BLaER1 treated with 17β-estradiol and CSF1 and Interleukin-3, amounts not matched to agents 10 nM and 100 nM (cell line): ENCODE results near the gene NRIP2.

Source experiments
- H3K27ac ChIP-seq, 11 experiments: shearing (Covaris generic); formaldehyde crosslinking; 2 replicates each; pipeline ENCODE4 v1.8.1; 2022
- H3K27me3 ChIP-seq, 11 experiments: shearing (Covaris generic); formaldehyde crosslinking; 2 replicates each; pipeline ENCODE4 v1.8.1; 2022
- H3K36me3 ChIP-seq, 11 experiments: shearing (Covaris generic); formaldehyde crosslinking; 2 replicates each; pipeline ENCODE4 v1.8.1; 2022
- H3K4me1 ChIP-seq, 10 experiments: shearing (Covaris generic); formaldehyde crosslinking; 2 replicates each; pipeline ENCODE4 v1.8.1; 2022
- H3K4me2 ChIP-seq, 11 experiments: shearing (Covaris generic); formaldehyde crosslinking; 2 replicates each; pipeline ENCODE4 v1.8.1; 2022
- H3K4me3 ChIP-seq, 10 experiments: shearing (Covaris generic); formaldehyde crosslinking; 2 replicates each; pipeline ENCODE4 v1.8.1; 2022
- H3K9ac ChIP-seq, 11 experiments: shearing (Covaris generic); formaldehyde crosslinking; 2 replicates each; pipeline ENCODE4 v1.8.1; 2022
- H3K9me3 ChIP-seq, 11 experiments: shearing (Covaris generic); formaldehyde crosslinking; replicated peaks in 1 of 11; 2 replicates each; pipeline ENCODE4 v1.8.1; 2022
- H4K20me1 ChIP-seq, 11 experiments: shearing (Covaris generic); formaldehyde crosslinking; 2 replicates each; pipeline ENCODE4 v1.8.1; 2022
- Cebpa-rat ChIP-seq, 11 experiments: shearing (Covaris generic); IDR thresholded peaks; 2 replicates each; pipeline ENCODE4 v1.8.1; 2022

NRIP2 gene

GRCh38 chr12:2855546-2855945 lies 20.7 kb upstream of the NRIP2 start:
- no peak overlapping the region for H3K4me3 ChIP-seq
- peaks cover 0 to 40% (median 24%) of the 10 kb centered on the region in 11 experiments; a peak in 14 of 22 replicates for H4K20me1 ChIP-seq
- no peaks in the 10 kb centered on the region for H3K9me3 ChIP-seq
- no peak for TF ChIP-seq Cebpa-rat (IDR thresholded peaks at IDR 0.05)
- H3K4me1 ChIP-seq = peaks cover 5 to 37% (median 28%) of the 10 kb centered on the region in 10 experiments; a peak in 17 of 20 replicates
- H3K27ac ChIP-seq = no peak overlapping the region
- H3K4me2 ChIP-seq = peak overlapping the region in 5 of 11 experiments; percentile 14 to 39 (median 18); a peak in 5 of 22 replicates
- 0 out of 22 replicates have a peak overlapping the region, but pooled peaks of 1 of the 11 experiments have one; percentile 24 for H3K9ac ChIP-seq
- no peaks in the 10 kb centered on the region for H3K27me3 ChIP-seq
- peaks cover 29 to 45% (median 39%) of the 10 kb centered on the region in 11 experiments for H3K36me3 ChIP-seq

DNA sequence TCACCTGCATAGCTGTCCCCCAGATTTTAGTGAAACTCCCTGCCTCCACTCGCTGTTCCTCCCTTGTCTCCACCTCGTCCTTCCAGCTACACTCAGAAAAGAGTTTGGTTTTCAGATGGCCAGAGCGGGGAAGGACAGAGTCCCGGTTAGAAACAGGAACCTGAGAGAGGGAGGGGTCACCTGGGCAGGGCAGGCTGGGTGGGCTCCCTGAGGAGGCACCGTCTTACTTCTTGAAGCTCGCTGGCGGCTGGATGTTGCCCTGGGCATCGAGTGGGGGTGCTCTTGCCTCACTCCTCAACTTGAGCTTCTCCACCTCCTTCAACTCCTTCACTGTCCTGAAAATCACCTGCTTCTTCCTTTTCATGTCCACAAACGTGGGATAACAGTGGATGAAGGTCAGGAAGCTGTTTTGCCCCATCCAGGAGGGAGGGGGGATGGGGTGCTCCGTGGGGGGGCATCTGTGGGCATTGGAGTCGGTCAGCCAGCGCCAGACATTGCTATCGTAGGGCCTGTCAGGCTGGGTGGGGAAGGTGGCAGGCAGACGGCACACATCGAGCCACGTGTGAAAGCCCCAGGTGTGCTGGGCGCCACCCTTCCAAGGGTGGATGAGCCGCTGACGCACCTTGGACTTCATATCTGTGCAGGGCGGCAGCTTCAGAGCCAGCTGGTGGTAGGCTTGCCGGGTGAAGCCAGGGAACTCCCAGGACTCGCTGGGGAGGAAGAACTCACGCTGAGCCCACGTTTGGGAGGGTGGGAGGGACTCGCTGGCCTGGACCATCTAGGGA lies 20.0 kb upstream of the NRIP2 start:
- no peak for TF ChIP-seq Cebpa-rat (IDR thresholded peaks at IDR 0.05)
- Histone ChIP-seq H4K20me1 (peaks cover 0 to 40% (median 24%) of the 10 kb centered on the region in 11 experiments; a peak in 14 of 22 replicates), H3K9me3 (no peaks in the 10 kb centered on the region), H3K4me2 (no peak overlapping the region), H3K27ac (no peak overlapping the region), H3K9ac (no peak overlapping the region), H3K4me1 (peaks cover 5 to 37% (median 28%) of the 10 kb centered on the region in 10 experiments; a peak in 17 of 20 replicates), H3K27me3 (no peaks in the 10 kb centered on the region), H3K36me3 (peaks cover 26 to 38% (median 33%) of the 10 kb centered on the region in 11 experiments), H3K4me3 (no peak overlapping the region)

DNA sequence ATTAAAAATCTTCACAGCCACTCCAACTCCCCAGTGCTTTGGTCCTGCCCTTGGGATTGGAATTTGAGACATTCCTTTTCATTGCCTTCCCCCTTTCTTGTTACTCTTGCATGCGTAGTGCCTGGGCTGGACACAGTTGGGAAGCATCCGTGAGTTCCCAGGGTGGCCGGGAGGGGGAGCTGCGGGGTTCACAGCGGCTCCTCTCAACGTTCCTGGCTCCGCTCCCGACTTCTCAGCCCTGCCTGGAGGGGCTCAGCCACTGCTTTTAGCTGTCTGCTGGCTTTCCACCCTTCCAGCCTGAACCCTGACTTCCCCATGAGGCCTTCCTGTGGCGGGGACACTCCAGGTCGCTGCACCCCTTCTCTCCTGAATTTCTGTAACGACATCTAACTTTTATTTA lies 18.8 kb upstream of the NRIP2 start:
- H3K27ac ChIP-seq = no peak overlapping the region
- no peak overlapping the region for H3K4me2 ChIP-seq
- H4K20me1 ChIP-seq = peaks cover 0 to 33% (median 17%) of the 10 kb centered on the region in 11 experiments; a peak in 14 of 22 replicates
- no peak for TF ChIP-seq Cebpa-rat (IDR thresholded peaks at IDR 0.05)
- no peaks in the 10 kb centered on the region for H3K9me3 ChIP-seq
- no peaks in the 10 kb centered on the region for H3K27me3 ChIP-seq
- no peak overlapping the region for H3K9ac ChIP-seq
- H3K36me3 ChIP-seq = peaks cover 14 to 31% (median 20%) of the 10 kb centered on the region in 11 experiments
- H3K4me3 ChIP-seq = no peak overlapping the region
- H3K4me1 ChIP-seq = peaks cover 5 to 37% (median 28%) of the 10 kb centered on the region in 10 experiments; a peak in 17 of 20 replicates

DNA sequence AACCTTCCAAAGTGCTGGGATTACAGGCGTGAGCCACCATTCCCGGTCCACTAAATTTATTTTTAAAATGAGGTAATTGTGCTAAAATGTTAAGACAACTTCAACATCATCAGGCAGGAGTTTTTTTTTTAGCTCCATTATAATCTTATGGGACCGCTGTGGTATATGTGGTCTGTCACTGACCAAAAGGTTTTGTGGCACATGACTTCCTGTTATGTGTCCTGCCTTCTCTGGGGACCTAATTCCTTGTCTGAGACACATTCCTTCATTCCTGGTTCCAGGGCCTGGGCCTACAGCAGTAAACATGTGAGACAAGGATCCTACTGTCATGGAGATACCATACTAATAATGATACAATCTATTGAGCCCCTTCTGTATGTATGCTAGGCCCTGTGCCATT lies 17.1 kb upstream of the NRIP2 start:
- Histone ChIP-seq H3K9ac (no peak overlapping the region), H4K20me1 (peaks cover 0 to 16% (median 4%) of the 10 kb centered on the region in 11 experiments; a peak in 12 of 22 replicates), H3K27ac (no peak overlapping the region), H3K27me3 (no peaks in the 10 kb centered on the region), H3K9me3 (no peaks in the 10 kb centered on the region), H3K4me1 (peaks cover 5 to 37% (median 28%) of the 10 kb centered on the region in 10 experiments; a peak in 17 of 20 replicates), H3K36me3 (peaks cover 0 to 14% (median 5%) of the 10 kb centered on the region in 11 experiments; a peak in 13 of 22 replicates), H3K4me3 (no peak overlapping the region), H3K4me2 (peak overlapping the region in 10 of 11 experiments; percentile 26 to 56 (median 40); a peak in 15 of 22 replicates)
- TF ChIP-seq Cebpa-rat (IDR thresholded peaks at IDR 0.05) = no peak

DNA sequence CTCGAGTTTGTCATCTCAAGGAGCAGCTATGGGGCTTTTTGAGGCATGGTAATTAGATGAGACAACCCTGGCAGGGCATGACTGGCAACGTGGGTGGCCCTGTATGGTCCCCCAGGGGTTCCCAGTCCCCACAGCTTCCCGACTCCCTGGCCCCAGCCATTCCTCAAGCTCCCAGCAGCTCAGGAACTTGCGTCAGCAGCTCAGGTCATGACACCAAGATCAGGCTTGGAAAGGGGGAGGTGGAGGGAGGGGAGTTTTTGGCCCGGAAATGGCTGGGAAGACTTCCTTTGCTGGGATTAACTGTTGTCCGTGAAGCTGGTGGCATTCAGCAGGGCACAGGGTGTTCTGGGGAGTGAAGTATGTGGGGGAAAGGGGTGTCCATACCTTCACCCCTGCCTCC lies 10.4 kb upstream of the NRIP2 start:
- Histone ChIP-seq H3K4me1 (no peaks in the 10 kb centered on the region), H3K27me3 (no peaks in the 10 kb centered on the region), H4K20me1 (peaks cover 0 to 9% (median 0%) of the 10 kb centered on the region in 11 experiments; a peak in 2 of 22 replicates), H3K36me3 (peaks cover 0 to 29% (median 15%) of the 10 kb centered on the region in 11 experiments; a peak in 11 of 22 replicates), H3K9ac (no peak overlapping the region), H3K27ac (no peak overlapping the region), H3K4me3 (no peak overlapping the region), H3K4me2 (no peak overlapping the region), H3K9me3 (no peaks in the 10 kb centered on the region)
- no peak for TF ChIP-seq Cebpa-rat (IDR thresholded peaks at IDR 0.05)

DNA sequence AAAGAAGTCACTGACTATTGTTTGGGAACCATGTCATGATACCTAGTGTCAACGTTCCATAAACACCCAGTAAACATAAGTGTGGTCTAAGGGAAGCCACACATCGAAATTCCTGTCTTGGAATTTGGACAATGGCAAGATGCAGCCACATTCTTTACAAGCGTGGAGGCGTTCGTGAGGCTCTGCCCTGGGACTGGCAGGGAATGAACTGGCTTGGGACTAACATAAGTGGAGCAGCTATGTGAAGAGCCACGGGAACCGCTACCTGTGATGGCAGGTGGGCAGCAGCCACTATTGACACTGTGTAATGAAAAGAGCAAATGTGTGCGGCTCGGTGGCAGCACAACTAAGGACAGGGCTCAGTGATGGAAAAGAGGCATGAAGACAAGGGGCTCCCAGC lies 10.0 kb upstream of the NRIP2 start:
- Histone ChIP-seq H3K27ac (no peak overlapping the region), H3K36me3 (peaks cover 0 to 33% (median 18%) of the 10 kb centered on the region in 11 experiments; a peak in 14 of 22 replicates), H3K9ac (no peak overlapping the region), H3K4me2 (no peak overlapping the region), H3K9me3 (no peaks in the 10 kb centered on the region), H4K20me1 (peaks cover 0 to 9% (median 0%) of the 10 kb centered on the region in 11 experiments; a peak in 2 of 22 replicates), H3K4me3 (no peak overlapping the region), H3K27me3 (no peaks in the 10 kb centered on the region), H3K4me1 (no peaks in the 10 kb centered on the region)
- TF ChIP-seq Cebpa-rat (IDR thresholded peaks at IDR 0.05) = no peak

DNA sequence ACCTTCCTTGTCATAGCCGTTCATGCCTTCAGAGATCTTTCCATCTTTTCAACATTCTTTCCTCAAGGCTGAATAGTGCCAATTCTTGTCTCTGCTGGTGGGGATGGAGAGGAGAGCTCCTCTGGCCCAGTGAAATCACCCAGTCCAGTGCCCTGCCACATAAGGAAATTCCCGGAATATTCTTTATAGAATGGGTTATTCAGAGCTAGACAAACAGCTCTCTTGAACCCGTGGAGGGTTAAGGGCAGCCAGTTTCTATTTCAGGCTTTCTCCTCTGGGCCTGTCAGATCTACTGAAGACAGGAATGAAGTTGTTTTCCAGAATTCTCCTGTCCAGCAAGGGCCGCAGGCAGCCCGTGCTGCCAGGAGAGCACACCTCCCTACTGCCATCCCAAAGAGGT lies 8.1 kb upstream of the NRIP2 start:
- Histone ChIP-seq H3K27me3 (no peaks in the 10 kb centered on the region), H3K4me1 (no peaks in the 10 kb centered on the region), H3K4me2 (no peak overlapping the region), H3K9me3 (no peaks in the 10 kb centered on the region), H3K36me3 (peaks cover 0 to 51% (median 20%) of the 10 kb centered on the region in 11 experiments; a peak in 15 of 22 replicates), H3K9ac (no peak overlapping the region), H3K4me3 (no peak overlapping the region), H4K20me1 (peaks cover 0 to 9% (median 0%) of the 10 kb centered on the region in 11 experiments; a peak in 2 of 22 replicates), H3K27ac (no peak overlapping the region)
- no peak for TF ChIP-seq Cebpa-rat (IDR thresholded peaks at IDR 0.05)

- H3K9me3 ChIP-seq = no peaks in the 10 kb centered on the region
- H3K36me3 ChIP-seq = peaks cover 0 to 61% (median 20%) of the 10 kb centered on the region in 11 experiments; a peak in 15 of 22 replicates
- TF ChIP-seq Cebpa-rat (IDR thresholded peaks at IDR 0.05) = no peak
- no peak overlapping the region for H3K4me3 ChIP-seq
- no peak overlapping the region for H3K4me2 ChIP-seq
- peaks cover 0 to 6% (median 0%) of the 10 kb centered on the region in 11 experiments; a peak in 2 of 22 replicates for H4K20me1 ChIP-seq
- H3K27me3 ChIP-seq = no peaks in the 10 kb centered on the region
- peaks cover 0 to 7% (median 0%) of the 10 kb centered on the region in 10 experiments; a peak in 5 of 20 replicates for H3K4me1 ChIP-seq
- no peak overlapping the region for H3K9ac ChIP-seq
- no peak overlapping the region for H3K27ac ChIP-seq
These were observed 6.3 kb upstream of the NRIP2 start for GRCh38 chr12:2841056-2841650.

GRCh38 chr12:2836574-2836973 lies 1.7 kb upstream of the NRIP2 start:
- TF ChIP-seq Cebpa-rat (IDR thresholded peaks at IDR 0.05) = no peak
- Histone ChIP-seq H3K9me3 (no peaks in the 10 kb centered on the region), H3K4me1 (peaks cover 0 to 39% (median 0%) of the 10 kb centered on the region in 10 experiments; a peak in 6 of 20 replicates), H3K27me3 (no peaks in the 10 kb centered on the region), H3K4me3 (no peak overlapping the region), H3K9ac (no peak overlapping the region), H3K27ac (no peak overlapping the region), H3K4me2 (peak overlapping the region in 2 of 11 experiments; percentile 64 to 68; a peak in 2 of 22 replicates), H4K20me1 (peaks cover 0 to 24% (median 0%) of the 10 kb centered on the region in 11 experiments; a peak in 4 of 22 replicates), H3K36me3 (peaks cover 2 to 58% (median 13%) of the 10 kb centered on the region in 11 experiments; a peak in 15 of 22 replicates)
